HL-60 (cell line): ENCODE results near the gene ARTN.
A peak's percentile ranks its signal among the peaks of the same experiment; 100 is the strongest.

Experiments used
- DNase-seq, 2 experiments: peaks; one replicate each; pipeline ENCODE4 v3.0.0-alpha.2; 2010 to 2020; ENCODE audit warnings: low read depth in 1 of 2, low spot score in 1 of 2
- H3K27ac ChIP-seq: fragments of 250-450 bp; sonication (Bioruptor Pico); replicated peaks from 2 replicates; pipeline ENCODE4 v1.5.1; 2020; ENCODE audit warnings: mild to moderate bottlenecking, moderate library complexity
- H3K27me3 ChIP-seq: fragments of 250-450 bp; sonication (Bioruptor Pico); 2 replicates; pipeline ENCODE4 v1.5.1; 2021; ENCODE audit warnings: mild to moderate bottlenecking, moderate library complexity; ENCODE audit not compliant: insufficient read depth, poor library complexity, severe bottlenecking
- H3K4me3 ChIP-seq: replicated peaks from 2 replicates; pipeline ENCODE4 v1.5.1; 2011; ENCODE audit warnings: mild to moderate bottlenecking, control low read depth, low read length; ENCODE audit not compliant: insufficient read depth
- GABPA ChIP-seq: IDR thresholded peaks from 2 replicates; pipeline ENCODE4 v1.6.1; 2012; ENCODE audit warnings: low read depth
- POLR2AphosphoS5 ChIP-seq: IDR thresholded peaks from 2 replicates; pipeline ENCODE4 v1.6.1; 2012; ENCODE audit warnings: low read depth
- SPI1 ChIP-seq: IDR thresholded peaks from 2 replicates; pipeline ENCODE4 v1.6.1; 2012; ENCODE audit warnings: low read depth, mild to moderate bottlenecking, borderline replicate concordance
- TF ChIP-seq, protein P1 (sequence below): IDR thresholded peaks from one replicate; pipeline ENCODE4 v1.5.1; 2011; ENCODE audit warnings: low read length, control low read depth, inconsistent platforms; ENCODE audit not compliant: insufficient read depth
- TF ChIP-seq, protein P2 (sequence below): IDR thresholded peaks from 2 replicates; pipeline ENCODE4 v1.6.1; 2012; ENCODE audit warnings: low read depth; ENCODE audit not compliant: insufficient replicate concordance

ARTN gene

GRCh38 chr1:43947061-43947873 is 13.7 kb downstream of the ARTN start:
- no peak for DNase-seq
- Histone ChIP-seq H3K27me3 (no peaks in the 10 kb centered on the region), H3K4me3 (peak overlapping the region; percentile 72), H3K27ac (peak overlapping the region; percentile 100)
- TF ChIP-seq SPI1 = no peak
- TF ChIP-seq, protein P1, sequence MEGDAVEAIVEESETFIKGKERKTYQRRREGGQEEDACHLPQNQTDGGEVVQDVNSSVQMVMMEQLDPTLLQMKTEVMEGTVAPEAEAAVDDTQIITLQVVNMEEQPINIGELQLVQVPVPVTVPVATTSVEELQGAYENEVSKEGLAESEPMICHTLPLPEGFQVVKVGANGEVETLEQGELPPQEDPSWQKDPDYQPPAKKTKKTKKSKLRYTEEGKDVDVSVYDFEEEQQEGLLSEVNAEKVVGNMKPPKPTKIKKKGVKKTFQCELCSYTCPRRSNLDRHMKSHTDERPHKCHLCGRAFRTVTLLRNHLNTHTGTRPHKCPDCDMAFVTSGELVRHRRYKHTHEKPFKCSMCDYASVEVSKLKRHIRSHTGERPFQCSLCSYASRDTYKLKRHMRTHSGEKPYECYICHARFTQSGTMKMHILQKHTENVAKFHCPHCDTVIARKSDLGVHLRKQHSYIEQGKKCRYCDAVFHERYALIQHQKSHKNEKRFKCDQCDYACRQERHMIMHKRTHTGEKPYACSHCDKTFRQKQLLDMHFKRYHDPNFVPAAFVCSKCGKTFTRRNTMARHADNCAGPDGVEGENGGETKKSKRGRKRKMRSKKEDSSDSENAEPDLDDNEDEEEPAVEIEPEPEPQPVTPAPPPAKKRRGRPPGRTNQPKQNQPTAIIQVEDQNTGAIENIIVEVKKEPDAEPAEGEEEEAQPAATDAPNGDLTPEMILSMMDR = no peak
- no peak for TF ChIP-seq GABPA

DNA sequence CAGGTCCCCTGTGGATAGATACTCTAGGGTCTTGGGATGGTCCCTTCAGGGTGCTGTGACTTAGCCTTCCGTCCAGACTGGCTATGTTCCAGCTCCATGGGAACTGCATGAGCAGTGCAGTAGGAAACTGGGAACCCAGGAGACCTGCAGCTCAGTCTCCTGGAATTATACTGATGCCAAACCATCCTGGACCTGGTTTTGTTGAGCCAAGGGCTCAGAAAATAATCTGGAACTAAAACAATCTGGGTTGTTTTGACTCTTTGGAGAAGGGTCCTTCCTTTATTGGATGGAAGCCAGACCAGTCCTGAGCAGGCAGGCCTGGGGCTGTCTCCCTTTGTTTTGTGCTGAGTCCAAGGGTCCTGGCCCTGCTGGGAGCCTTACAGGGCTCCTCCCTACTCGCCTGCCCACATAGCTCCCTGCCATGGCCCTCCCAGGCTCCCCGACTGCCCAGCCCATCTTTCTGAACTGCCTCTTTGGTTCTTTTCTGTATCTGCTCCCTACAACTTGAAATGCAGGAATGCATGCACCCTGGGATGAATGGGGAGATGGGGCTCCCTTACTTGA is 14.4 kb downstream of the ARTN start:
- DNase-seq = no peak
- TF ChIP-seq SPI1 = no peak
- no peak for TF ChIP-seq GABPA
- no peak for TF ChIP-seq POLR2AphosphoS5
- TF ChIP-seq, protein P2, sequence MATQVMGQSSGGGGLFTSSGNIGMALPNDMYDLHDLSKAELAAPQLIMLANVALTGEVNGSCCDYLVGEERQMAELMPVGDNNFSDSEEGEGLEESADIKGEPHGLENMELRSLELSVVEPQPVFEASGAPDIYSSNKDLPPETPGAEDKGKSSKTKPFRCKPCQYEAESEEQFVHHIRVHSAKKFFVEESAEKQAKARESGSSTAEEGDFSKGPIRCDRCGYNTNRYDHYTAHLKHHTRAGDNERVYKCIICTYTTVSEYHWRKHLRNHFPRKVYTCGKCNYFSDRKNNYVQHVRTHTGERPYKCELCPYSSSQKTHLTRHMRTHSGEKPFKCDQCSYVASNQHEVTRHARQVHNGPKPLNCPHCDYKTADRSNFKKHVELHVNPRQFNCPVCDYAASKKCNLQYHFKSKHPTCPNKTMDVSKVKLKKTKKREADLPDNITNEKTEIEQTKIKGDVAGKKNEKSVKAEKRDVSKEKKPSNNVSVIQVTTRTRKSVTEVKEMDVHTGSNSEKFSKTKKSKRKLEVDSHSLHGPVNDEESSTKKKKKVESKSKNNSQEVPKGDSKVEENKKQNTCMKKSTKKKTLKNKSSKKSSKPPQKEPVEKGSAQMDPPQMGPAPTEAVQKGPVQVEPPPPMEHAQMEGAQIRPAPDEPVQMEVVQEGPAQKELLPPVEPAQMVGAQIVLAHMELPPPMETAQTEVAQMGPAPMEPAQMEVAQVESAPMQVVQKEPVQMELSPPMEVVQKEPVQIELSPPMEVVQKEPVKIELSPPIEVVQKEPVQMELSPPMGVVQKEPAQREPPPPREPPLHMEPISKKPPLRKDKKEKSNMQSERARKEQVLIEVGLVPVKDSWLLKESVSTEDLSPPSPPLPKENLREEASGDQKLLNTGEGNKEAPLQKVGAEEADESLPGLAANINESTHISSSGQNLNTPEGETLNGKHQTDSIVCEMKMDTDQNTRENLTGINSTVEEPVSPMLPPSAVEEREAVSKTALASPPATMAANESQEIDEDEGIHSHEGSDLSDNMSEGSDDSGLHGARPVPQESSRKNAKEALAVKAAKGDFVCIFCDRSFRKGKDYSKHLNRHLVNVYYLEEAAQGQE = no peak
- TF ChIP-seq, protein P1 = no peak
- no peaks in the 10 kb centered on the region for H3K27me3 ChIP-seq
- H3K4me3 ChIP-seq = peak overlapping the region; percentile 72
- no peak overlapping the region for H3K27ac ChIP-seq

GRCh38 chr1:43949678-43950077 is 16.1 kb downstream of the ARTN start:
- TF ChIP-seq, protein P2 = no peak
- TF ChIP-seq GABPA (no peak), POLR2AphosphoS5 (no peak), SPI1 (no peak)
- TF ChIP-seq, protein P1 = no peak
- Histone ChIP-seq H3K27me3 (no peaks in the 10 kb centered on the region), H3K27ac (no peak overlapping the region), H3K4me3 (no peak overlapping the region)
- no peak for DNase-seq
